ENCODE results near the gene MZT2B. TPM values are rescaled to one million over a fixed set of nuclear protein-coding genes. Genes with fewer than 3 reads are reported as not detected.
"Not testable (repeated sequence)": the region's sequence is repeated elsewhere in the genome, so short reads cannot be mapped to it uniquely, and the experiment has no call there.

MZT2B gene
- total RNA-seq, 2 donors from 2014 or later, result 161 to 224 TPM

GRCh38 chr2:130143266-130144039 is 38.6 kb upstream of the MZT2B start:
- not testable (repeated sequence) for H3K27ac Mint-ChIP-seq; H3K9ac ChIP-seq (ENCODE audit: extremely low read depth, low read length, poor library complexity, severe bottlenecking); H3K4me3 ChIP-seq (ENCODE audit: low read length); H3K27me3 ChIP-seq (ENCODE audit: control insufficient read depth, insufficient read depth, low read length, poor library complexity, severe bottlenecking); H3K4me1 ChIP-seq (ENCODE audit: control insufficient read depth, insufficient read depth, low read length); H3K9me3 Mint-ChIP-seq; H3K9me3 ChIP-seq (ENCODE audit: control insufficient read depth, low read length); H3K36me3 ChIP-seq (ENCODE audit: control insufficient read depth, insufficient read depth, low read length); H3K27ac ChIP-seq (ENCODE audit: low read depth, low read length); H3K4me1 Mint-ChIP-seq; H3K36me3 Mint-ChIP-seq (ENCODE audit: low read depth)
- peak; percentile 72 for DNase-seq
- Mint-ChIP-seq H3K4me3 (peak overlapping the region; percentile 66), H3K27me3 (ENCODE audit: insufficient read depth) (peaks cover 14% of the 10 kb centered on the region)
- WGBS, 2 experiments (ENCODE audit: insufficient coverage in 1 of 2, insufficient read length in 1 of 2), result 65 to 68% methylated on average over 8 to 17 of the region's 28 CpGs

GRCh38 chr2:130145006-130145414 is 37.1 kb upstream of the MZT2B start, which contains the start of gene CCDC74B:
CCDC74B (minus strand) TSS chr2:130145112; CDS start chr2:130144996, 116 bp downstream.
- H3K4me3 Mint-ChIP-seq, result peak within 1 kb of the TSS; percentile 66
- not testable (repeated sequence) for H3K9ac ChIP-seq (ENCODE audit: extremely low read depth, low read length, poor library complexity, severe bottlenecking); H3K36me3 Mint-ChIP-seq (ENCODE audit: low read depth); H3K9me3 ChIP-seq (ENCODE audit: control insufficient read depth, low read length); H3K4me1 ChIP-seq (ENCODE audit: control insufficient read depth, insufficient read depth, low read length); H3K4me1 Mint-ChIP-seq; H3K27me3 ChIP-seq (ENCODE audit: control insufficient read depth, insufficient read depth, low read length, poor library complexity, severe bottlenecking); H3K9me3 Mint-ChIP-seq; H3K36me3 ChIP-seq (ENCODE audit: control insufficient read depth, insufficient read depth, low read length); H3K27ac ChIP-seq (ENCODE audit: low read depth, low read length)
- WGBS, 2 experiments (ENCODE audit: insufficient coverage in 1 of 2, insufficient read length in 1 of 2), result 6 to 12% methylated on average over 9 to 29 of the region's 30 CpGs
- H3K27me3 Mint-ChIP-seq (ENCODE audit: insufficient read depth), result peaks cover 14% of the 10 kb centered on the region
- DNase-seq, result peak; percentile 83
- peak within 1 kb of the TSS; percentile 53 for H3K4me3 ChIP-seq (ENCODE audit: low read length)
- H3K27ac Mint-ChIP-seq, result peak within 1 kb of the TSS; percentile 66

- not testable (repeated sequence) for H3K27ac Mint-ChIP-seq; H3K4me1 Mint-ChIP-seq; DNase-seq; H3K27me3 Mint-ChIP-seq (ENCODE audit: insufficient read depth); H3K4me1 ChIP-seq (ENCODE audit: control insufficient read depth, insufficient read depth, low read length); H3K36me3 Mint-ChIP-seq (ENCODE audit: low read depth); H3K27ac ChIP-seq (ENCODE audit: low read depth, low read length); H3K9me3 Mint-ChIP-seq; H3K4me3 ChIP-seq (ENCODE audit: low read length); H3K9ac ChIP-seq (ENCODE audit: extremely low read depth, low read length, poor library complexity, severe bottlenecking); H3K4me3 Mint-ChIP-seq; H3K9me3 ChIP-seq (ENCODE audit: control insufficient read depth, low read length); H3K27me3 ChIP-seq (ENCODE audit: control insufficient read depth, insufficient read depth, low read length, poor library complexity, severe bottlenecking); H3K36me3 ChIP-seq (ENCODE audit: control insufficient read depth, insufficient read depth, low read length)
- 86 to 94% methylated on average over 2 to 4 of the region's 6 CpGs for WGBS, 2 experiments (ENCODE audit: insufficient coverage in 1 of 2, insufficient read length in 1 of 2)
These were observed 33.5 kb upstream of the MZT2B start for GRCh38 chr2:130148515-130148914.

- Histone ChIP-seq H3K36me3 (ENCODE audit: control insufficient read depth, insufficient read depth, low read length) (peaks cover 8% of the 10 kb centered on the region), H3K27me3 (ENCODE audit: control insufficient read depth, insufficient read depth, low read length, poor library complexity, severe bottlenecking) (no peaks in the 10 kb centered on the region), H3K4me1 (ENCODE audit: control insufficient read depth, insufficient read depth, low read length) (no peaks in the 10 kb centered on the region), H3K9ac (ENCODE audit: extremely low read depth, low read length, poor library complexity, severe bottlenecking) (no peak overlapping the region), H3K9me3 (ENCODE audit: control insufficient read depth, low read length) (no peaks in the 10 kb centered on the region), H3K4me3 (ENCODE audit: low read length) (no peak overlapping the region), H3K27ac (ENCODE audit: low read depth, low read length) (no peak overlapping the region)
- Mint-ChIP-seq H3K9me3 (no peaks in the 10 kb centered on the region), H3K4me3 (no peak overlapping the region), H3K4me1 (no peaks in the 10 kb centered on the region), H3K27ac (peak overlapping the region; percentile 26), H3K36me3 (ENCODE audit: low read depth) (peaks cover 15% of the 10 kb centered on the region), H3K27me3 (ENCODE audit: insufficient read depth) (no peaks in the 10 kb centered on the region)
- no peak for DNase-seq
- WGBS, 2 experiments (ENCODE audit: insufficient coverage in 1 of 2, insufficient read length in 1 of 2), result 92 to 94% methylated on average over 13 to 23 of the region's 23 CpGs
- no peak for TF ChIP-seq CTCF (conservative IDR thresholded peaks at IDR 0.05)
These were observed 31.6 kb upstream of the MZT2B start for GRCh38 chr2:130150181-130151144.

GRCh38 chr2:130151145-130151512 is 30.9 kb upstream of the MZT2B start:
- H3K9me3 Mint-ChIP-seq; H3K4me1 Mint-ChIP-seq; H3K4me3 Mint-ChIP-seq; H3K27me3 ChIP-seq (ENCODE audit: control insufficient read depth, insufficient read depth, low read length, poor library complexity, severe bottlenecking); H3K27ac Mint-ChIP-seq; H3K9ac ChIP-seq (ENCODE audit: extremely low read depth, low read length, poor library complexity, severe bottlenecking); H3K4me1 ChIP-seq (ENCODE audit: control insufficient read depth, insufficient read depth, low read length); H3K27me3 Mint-ChIP-seq (ENCODE audit: insufficient read depth); H3K9me3 ChIP-seq (ENCODE audit: control insufficient read depth, low read length); H3K4me3 ChIP-seq (ENCODE audit: low read length); DNase-seq; H3K27ac ChIP-seq (ENCODE audit: low read depth, low read length): not testable (repeated sequence)
- peaks cover 15% of the 10 kb centered on the region for H3K36me3 Mint-ChIP-seq (ENCODE audit: low read depth)
- 76% methylated on average over 5 of the region's 5 CpGs; no CpG with 5 or more reads in 1 of the 2 experiments for WGBS, 2 experiments (ENCODE audit: insufficient coverage in 1 of 2, insufficient read length in 1 of 2)
- peaks cover 10% of the 10 kb centered on the region for H3K36me3 ChIP-seq (ENCODE audit: control insufficient read depth, insufficient read depth, low read length)
